Right cardiac atrium (tissue), 5 donors: ENCODE measurements around the gene CYP46A1. TPM values are rescaled to one million over a fixed set of nuclear protein-coding genes. Genes with fewer than 3 reads are reported as not detected.

Experiments
- ATAC-seq, 2 donors: fragments of 200-7000 bp; cut with Tn5 transposase; one replicate each; pipeline versions ENCODE4 v1.8.0 to v1.9.1; 2020; ENCODE audit warnings: moderate library complexity in 2 of 2, mild to moderate bottlenecking in 1 of 2
- DNase-seq, 3 donors: peaks; one replicate each; pipeline ENCODE4 v3.0.0-alpha.2; 2020
- H3K27ac ChIP-seq: one replicate; pipeline ENCODE4 v1.5.1; 2013; ENCODE audit warnings: mild to moderate bottlenecking, low read length, control low read depth, moderate library complexity
- H3K27me3 ChIP-seq: one replicate; pipeline ENCODE4 v1.6.1; 2013; ENCODE audit not compliant: control insufficient read depth, insufficient read depth
- H3K4me1 ChIP-seq: one replicate; pipeline ENCODE4 v1.6.1; 2013; ENCODE audit warnings: low read length; ENCODE audit not compliant: control insufficient read depth, insufficient read depth
- H3K4me3 ChIP-seq: one replicate; pipeline ENCODE4 v1.5.1; 2013; ENCODE audit warnings: low read length, control low read depth
- H3K9me3 ChIP-seq: one replicate; pipeline ENCODE4 v1.6.1; 2013; ENCODE audit warnings: low read length; ENCODE audit not compliant: control insufficient read depth
- whole genome bisulfite sequencing: extraction: QIAGEN DNeasy Blood & Tissue Kit; methylation state at CpG from one replicate; pipeline ENCODE4 v1.1.7; 2013; 5-methylcytosine and 5-hydroxymethylcytosine counted together
- intact Hi-C, 4 donors: fragments of 100-400 bp; cut with DNase I; formaldehyde crosslinking; loops; one replicate each; pipeline versions ENCODE4 v1.11.0 to v1.14.0; 2022 to 2023
- polyA plus RNA-seq: library from polyadenylated mRNA; stranded (reverse); fragments of 200-250 nt; gene quantifications from one replicate; pipeline ENCODE4 v1.2.3, GENCODE V29; 2013
- total RNA-seq, 4 donors: library from RNA; stranded (reverse); fragmentation: NEBNext Ultra II Directional; extraction: Animal tissue kit (Norgen Biotek cat#: 25700); gene quantifications; one replicate each; pipeline ENCODE4 v1.2.1, GENCODE V29; 2021
- donor health status: healthy with polysubstance abuse.
- donor health status: DM: no; HTN: yes; CAD: no.
- donor health status: DM: no; HTN: no; CAD: no.
- donor health status: DM: no; HTN: yes; CAD: no; lungs with severe emphysema.
- donor health status: DM: yes; HTN: yes; CAD: no.

The CYP46A1 gene
- total and polyA plus RNA-seq, 5 donors: 5.7 to 9.2 (median 7.6) TPM

- intact Hi-C loops: loop anchor here in 1 of 4 donors (5.0 kb wide), 1 partner anchor 206 kb away; no protein-coding TSS in a partner anchor
- no peaks in the 10 kb centered on the region for H3K9me3 ChIP-seq
- no peak overlapping the region for H3K4me3 ChIP-seq
- H3K4me1 ChIP-seq: peaks cover 2% of the 10 kb centered on the region
- no peaks in the 10 kb centered on the region for H3K27me3 ChIP-seq
- no peak overlapping the region for H3K27ac ChIP-seq
- no peak for ATAC-seq
- DNase-seq: peak in 1 of 3 donors; percentile 37
- WGBS: 71% methylated on average over 11 of the region's 11 CpGs
Measured at GRCh38 chr14:99681832-99682148, 2.3 kb upstream of the CYP46A1 start.

- WGBS: 1% methylated on average over 42 of the region's 42 CpGs
- intact Hi-C loops: loop anchor here in 1 of 4 donors (5.0 kb wide), 1 partner anchor 204 kb away; no protein-coding TSS in a partner anchor
- no peaks in the 10 kb centered on the region for H3K27me3 ChIP-seq
- no peaks in the 10 kb centered on the region for H3K9me3 ChIP-seq
- DNase-seq (peak; percentile 87 to 95 (median 93)), ATAC-seq (peak; percentile 55 to 72)
- peaks cover 2% of the 10 kb centered on the region for H3K4me1 ChIP-seq
- H3K27ac ChIP-seq: peak overlapping the region; percentile 57
- H3K4me3 ChIP-seq: peak overlapping the region; percentile 61
Measured at GRCh38 chr14:99682809-99683618, 1.1 kb upstream of the CYP46A1 start.

- WGBS: 4% methylated on average over 45 of the region's 45 CpGs
- H3K27ac ChIP-seq: no peak overlapping the region
Measured at GRCh38 chr14:99684410-99684934, 374 bp downstream of the CYP46A1 start.

GRCh38 chr14:99685151-99685591, 1.1 kb downstream of the CYP46A1 start:
- DNase-seq (no peak), ATAC-seq (no peak)
- intact Hi-C loops: no loop called here
- 52% methylated on average over 11 of the region's 11 CpGs for WGBS
- H3K4me3 ChIP-seq: no peak overlapping the region
- H3K4me1 ChIP-seq: peaks cover 2% of the 10 kb centered on the region
- H3K9me3 ChIP-seq: no peaks in the 10 kb centered on the region
- no peak overlapping the region for H3K27ac ChIP-seq
- H3K27me3 ChIP-seq: no peaks in the 10 kb centered on the region

More at GRCh38 chr14:99684410-99684934, 374 bp downstream of the CYP46A1 start:
- ATAC-seq (no peak), DNase-seq (no peak)
- H3K27me3 ChIP-seq: no peaks in the 10 kb centered on the region
- peaks cover 2% of the 10 kb centered on the region for H3K4me1 ChIP-seq
- peak overlapping the region; percentile 68 for H3K4me3 ChIP-seq
- no peaks in the 10 kb centered on the region for H3K9me3 ChIP-seq
- intact Hi-C loops: loop anchor here in 1 of 4 donors (5.0 kb wide), 1 partner anchor 203 kb away; no protein-coding TSS in a partner anchor

- no peak for ATAC-seq
- Histone ChIP-seq H3K27me3 (no peaks in the 10 kb centered on the region), H3K4me3 (no peak overlapping the region), H3K9me3 (no peaks in the 10 kb centered on the region), H3K27ac (no peak overlapping the region), H3K4me1 (peaks cover 2% of the 10 kb centered on the region)
- intact Hi-C loops: no loop called here
- no peak for DNase-seq
- WGBS: 58% methylated on average over 1 of the region's 1 CpG
Measured at GRCh38 chr14:99685596-99685995, 1.5 kb downstream of the CYP46A1 start.

GRCh38 chr14:99686557-99687283, 2.6 kb downstream of the CYP46A1 start:
- DNase-seq (no peak), ATAC-seq (no peak)
- intact Hi-C loops: no loop called here
- Histone ChIP-seq H3K27ac (no peak overlapping the region), H3K4me3 (no peak overlapping the region), H3K4me1 (peaks cover 2% of the 10 kb centered on the region), H3K9me3 (no peaks in the 10 kb centered on the region), H3K27me3 (no peaks in the 10 kb centered on the region)
- 85% methylated on average over 8 of the region's 8 CpGs for WGBS

- Histone ChIP-seq H3K4me3 (no peak overlapping the region), H3K27me3 (no peaks in the 10 kb centered on the region), H3K27ac (no peak overlapping the region), H3K9me3 (no peaks in the 10 kb centered on the region), H3K4me1 (peaks cover 2% of the 10 kb centered on the region)
- DNase-seq: no peak
- no peak for ATAC-seq
- 67% methylated on average over 12 of the region's 12 CpGs for WGBS
- intact Hi-C loops: no loop called here
Measured at GRCh38 chr14:99687284-99688209, 3.4 kb downstream of the CYP46A1 start.

GRCh38 chr14:99688210-99688581, 4.1 kb downstream of the CYP46A1 start:
- DNase-seq (no peak), ATAC-seq (no peak)
- no peaks in the 10 kb centered on the region for H3K27me3 ChIP-seq
- WGBS: 50% methylated on average over 10 of the region's 10 CpGs
- no peaks in the 10 kb centered on the region for H3K9me3 ChIP-seq
- H3K4me3 ChIP-seq: no peak overlapping the region
- H3K27ac ChIP-seq: no peak overlapping the region
- intact Hi-C loops: no loop called here
- H3K4me1 ChIP-seq: no peaks in the 10 kb centered on the region

GRCh38 chr14:99688629-99689028, 4.5 kb downstream of the CYP46A1 start:
- Histone ChIP-seq H3K9me3 (no peaks in the 10 kb centered on the region), H3K27me3 (no peaks in the 10 kb centered on the region), H3K27ac (no peak overlapping the region), H3K4me1 (no peaks in the 10 kb centered on the region), H3K4me3 (no peak overlapping the region)
- intact Hi-C loops: no loop called here
- ATAC-seq (no peak), DNase-seq (no peak)
- 79% methylated on average over 11 of the region's 11 CpGs for WGBS
